NOMO-1 treated with dmso at 0.1 percent for 144 hours (cell line): ENCODE measurements around the gene CREBBP.

Experiments used
- DNase-seq: peaks from one replicate; lab custom pipeline; 2025; ENCODE audit not compliant: unreplicated experiment; lab: John Stamatoyannopoulos, UW

The CREBBP gene

DNA sequence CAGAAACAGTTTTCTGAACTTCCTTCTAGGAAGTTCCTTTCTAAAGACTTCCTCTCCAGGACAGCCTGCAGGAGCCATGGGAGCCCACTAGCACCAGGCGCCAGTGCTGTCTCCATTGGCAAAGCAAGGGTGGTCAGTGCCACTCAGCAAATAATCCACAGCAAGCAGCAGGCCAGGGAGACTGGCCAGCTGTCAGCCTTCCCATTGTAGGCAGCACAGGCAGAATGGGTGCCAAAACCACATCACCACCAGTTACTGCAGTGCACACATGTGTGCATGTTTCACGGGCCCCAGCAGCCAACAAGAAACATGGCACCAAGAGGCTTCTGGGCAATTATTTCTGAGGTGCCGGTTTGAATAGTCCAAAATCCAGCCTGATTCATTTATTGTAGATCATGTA lies 199.3 kb downstream of the CREBBP start:
- no peak for DNase-seq

GRCh38 chr16:3677994-3678393 lies 202.5 kb downstream of the CREBBP start:
- DNase-seq = no peak

DNA sequence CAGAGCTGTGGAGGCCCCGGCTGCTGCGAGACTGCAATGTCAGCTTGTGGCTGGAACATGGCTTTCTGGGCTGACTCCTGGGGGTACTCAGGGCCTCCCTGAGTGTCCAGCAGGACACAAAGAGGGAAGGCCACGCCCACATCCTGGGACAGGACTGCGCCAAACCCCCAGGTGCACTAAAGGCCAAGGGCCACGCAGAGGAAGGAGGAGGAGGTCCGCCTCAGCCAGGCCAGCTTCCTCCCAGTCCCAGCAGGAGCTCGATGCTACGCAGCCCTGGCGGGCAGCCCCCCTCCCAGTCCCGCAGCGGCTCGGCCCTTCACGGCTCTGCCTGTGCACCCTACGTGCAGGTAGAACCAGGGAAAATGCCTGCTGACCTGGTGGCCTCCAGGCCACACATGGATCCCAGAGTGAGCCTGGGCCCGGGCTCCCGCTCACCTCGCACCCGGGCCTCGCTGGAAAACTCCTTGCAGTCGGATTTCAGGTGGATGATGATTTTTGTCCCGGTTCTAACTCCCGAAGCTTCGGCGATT lies 204.8 kb downstream of the CREBBP start:
- no peak for DNase-seq
